Effector CD8-positive, alpha-beta T cell (primary cell): ENCODE results near the gene ERBIN.
"Not testable (repeated sequence)": the region's sequence is repeated elsewhere in the genome, so short reads cannot be mapped to it uniquely, and the experiment has no call there.

Experiments
- DNase-seq: peaks from one replicate; lab custom pipeline; 2025; lab: John Stamatoyannopoulos, UW

Gene ERBIN

GRCh38 chr5:66009277-66009676 is 82.9 kb downstream of the ERBIN start:
- DNase-seq = no peak

- no peak for DNase-seq
These were observed 84.1 kb downstream of the ERBIN start for GRCh38 chr5:66010476-66010875.

GRCh38 chr5:66012271-66012670 is 85.9 kb downstream of the ERBIN start:
- DNase-seq = no peak

- no peak for DNase-seq
These were observed 87.0 kb downstream of the ERBIN start for GRCh38 chr5:66013397-66013796.

GRCh38 chr5:66013906-66014305 is 87.5 kb downstream of the ERBIN start:
- DNase-seq = no peak

- DNase-seq = no peak
These were observed 89.0 kb downstream of the ERBIN start for GRCh38 chr5:66015196-66015960.

- no peak for DNase-seq
These were observed 95.2 kb downstream of the ERBIN start for GRCh38 chr5:66021585-66021984.

- no peak for DNase-seq
These were observed 112.9 kb downstream of the ERBIN start for GRCh38 chr5:66039296-66039695.

GRCh38 chr5:66039701-66040100 is 113.3 kb downstream of the ERBIN start:
- no peak for DNase-seq

GRCh38 chr5:66041627-66042026 is 115.3 kb downstream of the ERBIN start:
- no peak for DNase-seq

GRCh38 chr5:66057239-66057638 is 130.9 kb downstream of the ERBIN start:
- DNase-seq = no peak

GRCh38 chr5:66061320-66061719 is 134.9 kb downstream of the ERBIN start:
- not testable (repeated sequence) for DNase-seq

- not testable (repeated sequence) for DNase-seq
These were observed 136.7 kb downstream of the ERBIN start for GRCh38 chr5:66063061-66063460.

GRCh38 chr5:66066826-66067225 is 140.5 kb downstream of the ERBIN start:
- DNase-seq = no peak

- DNase-seq = no peak
These were observed 145.7 kb downstream of the ERBIN start for GRCh38 chr5:66072031-66072430.

- DNase-seq = no peak
These were observed 148.5 kb downstream of the ERBIN start for GRCh38 chr5:66074901-66075300.

- DNase-seq = no peak
These were observed 154.3 kb downstream of the ERBIN start for GRCh38 chr5:66080664-66081063.

- DNase-seq = no peak
These were observed 163.0 kb downstream of the ERBIN start for GRCh38 chr5:66089384-66089783.

- no peak for DNase-seq
These were observed 174.5 kb downstream of the ERBIN start for GRCh38 chr5:66100851-66101250.

GRCh38 chr5:66113160-66113559 is 186.8 kb downstream of the ERBIN start:
- no peak for DNase-seq

GRCh38 chr5:66118304-66118703 is 191.9 kb downstream of the ERBIN start:
- no peak for DNase-seq

GRCh38 chr5:66122379-66123034 is 196.1 kb downstream of the ERBIN start:
- no peak for DNase-seq

- no peak for DNase-seq
These were observed 202.8 kb downstream of the ERBIN start for GRCh38 chr5:66129144-66129543.

- no peak for DNase-seq
These were observed 204.1 kb downstream of the ERBIN start for GRCh38 chr5:66130493-66130892.
